ENCODE data around the gene PLCB3. TPM values are rescaled to one million over a fixed set of nuclear protein-coding genes. Genes with fewer than 3 reads are reported as not detected.
"Not testable (repeated sequence)": the region's sequence is repeated elsewhere in the genome, so short reads cannot be mapped to it uniquely, and the experiment has no call there.

The PLCB3 gene
- total RNA-seq, 1 donor from 2014 or later, result 20.8 TPM

DNA sequence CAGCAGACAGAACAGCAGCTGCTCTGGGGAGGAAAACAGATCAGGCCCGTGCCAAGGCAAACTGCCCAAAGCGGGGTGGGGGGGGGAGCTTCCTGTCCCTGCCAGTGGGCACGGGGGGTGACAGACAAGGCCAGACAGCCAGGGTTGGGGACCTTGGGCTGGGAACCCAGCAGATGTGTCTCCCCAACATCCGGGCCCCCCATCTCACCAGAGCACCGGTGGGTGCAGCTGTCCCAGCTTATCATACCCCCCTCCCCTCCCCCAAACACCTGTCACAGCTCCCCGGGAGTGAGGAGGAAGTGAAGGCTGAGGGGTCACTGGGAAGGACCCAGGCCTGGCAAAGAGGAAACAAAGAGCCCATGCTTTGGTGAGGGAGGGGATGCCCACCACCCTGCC, 5.9 kb upstream of the PLCB3 start:
- H3K36me3 ChIP-seq (ENCODE audit: control insufficient read depth, insufficient read depth, low read length), result peaks cover 11% of the 10 kb centered on the region
- no peak for DNase-seq (ENCODE audit: low read depth)
- peak overlapping the region; percentile 99 for H3K4me3 ChIP-seq (ENCODE audit: low read depth, low read length)
- TF ChIP-seq, protein P1, sequence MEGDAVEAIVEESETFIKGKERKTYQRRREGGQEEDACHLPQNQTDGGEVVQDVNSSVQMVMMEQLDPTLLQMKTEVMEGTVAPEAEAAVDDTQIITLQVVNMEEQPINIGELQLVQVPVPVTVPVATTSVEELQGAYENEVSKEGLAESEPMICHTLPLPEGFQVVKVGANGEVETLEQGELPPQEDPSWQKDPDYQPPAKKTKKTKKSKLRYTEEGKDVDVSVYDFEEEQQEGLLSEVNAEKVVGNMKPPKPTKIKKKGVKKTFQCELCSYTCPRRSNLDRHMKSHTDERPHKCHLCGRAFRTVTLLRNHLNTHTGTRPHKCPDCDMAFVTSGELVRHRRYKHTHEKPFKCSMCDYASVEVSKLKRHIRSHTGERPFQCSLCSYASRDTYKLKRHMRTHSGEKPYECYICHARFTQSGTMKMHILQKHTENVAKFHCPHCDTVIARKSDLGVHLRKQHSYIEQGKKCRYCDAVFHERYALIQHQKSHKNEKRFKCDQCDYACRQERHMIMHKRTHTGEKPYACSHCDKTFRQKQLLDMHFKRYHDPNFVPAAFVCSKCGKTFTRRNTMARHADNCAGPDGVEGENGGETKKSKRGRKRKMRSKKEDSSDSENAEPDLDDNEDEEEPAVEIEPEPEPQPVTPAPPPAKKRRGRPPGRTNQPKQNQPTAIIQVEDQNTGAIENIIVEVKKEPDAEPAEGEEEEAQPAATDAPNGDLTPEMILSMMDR (IDR thresholded peaks at IDR 0.05; ENCODE audit: insufficient read depth, low read length, severe bottlenecking), result no peak
- H3K27me3 ChIP-seq (ENCODE audit: control insufficient read depth, insufficient read depth, low read length), result no peaks in the 10 kb centered on the region
- no peak for FAIRE-seq

- no peaks in the 10 kb centered on the region for H3K27me3 ChIP-seq (ENCODE audit: control insufficient read depth, insufficient read depth, low read length)
- DNase-seq (ENCODE audit: low read depth) (peak; percentile 93), FAIRE-seq (no peak)
- peaks cover 11% of the 10 kb centered on the region for H3K36me3 ChIP-seq (ENCODE audit: control insufficient read depth, insufficient read depth, low read length)
- H3K4me3 ChIP-seq (ENCODE audit: low read depth, low read length), result peak overlapping the region; percentile 99
- TF ChIP-seq, protein P1 (IDR thresholded peaks at IDR 0.05; ENCODE audit: insufficient read depth, low read length, severe bottlenecking), result no peak
These were observed 5.3 kb upstream of the PLCB3 start for GRCh38 chr11:64245797-64246620.

- DNase-seq (ENCODE audit: low read depth); FAIRE-seq; H3K27me3 ChIP-seq (ENCODE audit: control insufficient read depth, insufficient read depth, low read length): not testable (repeated sequence)
- peak overlapping the region; percentile 99 for H3K4me3 ChIP-seq (ENCODE audit: low read depth, low read length)
- H3K36me3 ChIP-seq (ENCODE audit: control insufficient read depth, insufficient read depth, low read length), result peaks cover 11% of the 10 kb centered on the region
These were observed 4.8 kb upstream of the PLCB3 start for GRCh38 chr11:64246621-64246870.

DNA sequence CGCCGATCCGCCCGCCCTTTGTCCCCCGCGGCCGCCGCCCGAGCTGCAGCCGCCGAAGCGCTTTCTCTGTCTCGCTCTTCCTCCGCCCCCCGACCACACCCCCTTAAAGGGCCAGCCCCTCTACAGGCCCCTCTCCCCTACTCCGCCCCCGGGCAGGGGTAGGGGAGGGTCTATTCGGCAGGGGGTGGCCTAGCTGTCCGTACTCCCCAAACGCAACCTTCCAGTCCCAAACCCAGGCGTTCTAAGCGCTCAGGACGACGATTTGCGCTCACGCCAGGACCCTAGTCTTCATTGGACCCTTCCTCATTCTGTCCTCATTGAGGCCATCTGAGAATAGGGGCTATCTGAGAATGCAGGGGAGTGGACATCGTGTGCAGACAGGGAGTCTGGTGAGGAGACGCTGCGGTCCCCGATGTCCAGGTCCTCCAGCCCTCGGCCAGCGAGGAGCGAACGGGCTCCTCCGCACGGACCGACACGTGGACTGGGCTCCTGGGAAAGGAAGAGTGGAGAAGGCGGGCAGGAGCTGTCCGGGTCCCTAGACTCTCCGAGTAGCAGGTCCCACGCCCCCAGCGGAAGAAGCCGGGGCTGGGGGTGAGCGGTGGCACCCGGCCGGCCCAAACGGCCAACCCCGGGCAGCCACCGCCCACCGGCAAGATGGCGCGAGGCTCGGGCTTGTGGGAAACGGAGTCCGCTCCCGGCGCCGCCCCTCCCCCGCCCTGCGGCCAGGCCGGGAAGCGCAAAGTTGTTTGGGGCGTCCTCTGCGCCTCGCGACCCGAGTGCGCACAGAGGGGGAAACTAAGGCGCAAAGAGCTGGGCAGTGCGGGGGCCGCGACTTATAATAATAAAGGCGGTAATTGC, 4.2 kb upstream of the PLCB3 start, which contains the start of gene PPP1R14B:
PPP1R14B (minus strand) TSS at position 73 of the 858 bp plus-strand sequence. CDS start 270 bp downstream, outside the sequence.
- FAIRE-seq, result no peak
- Histone ChIP-seq H3K4me3 (ENCODE audit: low read depth, low read length) (peak within 1 kb of the TSS; percentile 99), H3K27me3 (ENCODE audit: control insufficient read depth, insufficient read depth, low read length) (no peaks in the 10 kb centered on the region), H3K36me3 (ENCODE audit: control insufficient read depth, insufficient read depth, low read length) (peaks cover 11% of the 10 kb centered on the region)
- TF ChIP-seq, protein P1 (IDR thresholded peaks at IDR 0.05; ENCODE audit: insufficient read depth, low read length, severe bottlenecking), result peak; percentile 21
- peak; percentile 69 for DNase-seq (ENCODE audit: low read depth)

DNA sequence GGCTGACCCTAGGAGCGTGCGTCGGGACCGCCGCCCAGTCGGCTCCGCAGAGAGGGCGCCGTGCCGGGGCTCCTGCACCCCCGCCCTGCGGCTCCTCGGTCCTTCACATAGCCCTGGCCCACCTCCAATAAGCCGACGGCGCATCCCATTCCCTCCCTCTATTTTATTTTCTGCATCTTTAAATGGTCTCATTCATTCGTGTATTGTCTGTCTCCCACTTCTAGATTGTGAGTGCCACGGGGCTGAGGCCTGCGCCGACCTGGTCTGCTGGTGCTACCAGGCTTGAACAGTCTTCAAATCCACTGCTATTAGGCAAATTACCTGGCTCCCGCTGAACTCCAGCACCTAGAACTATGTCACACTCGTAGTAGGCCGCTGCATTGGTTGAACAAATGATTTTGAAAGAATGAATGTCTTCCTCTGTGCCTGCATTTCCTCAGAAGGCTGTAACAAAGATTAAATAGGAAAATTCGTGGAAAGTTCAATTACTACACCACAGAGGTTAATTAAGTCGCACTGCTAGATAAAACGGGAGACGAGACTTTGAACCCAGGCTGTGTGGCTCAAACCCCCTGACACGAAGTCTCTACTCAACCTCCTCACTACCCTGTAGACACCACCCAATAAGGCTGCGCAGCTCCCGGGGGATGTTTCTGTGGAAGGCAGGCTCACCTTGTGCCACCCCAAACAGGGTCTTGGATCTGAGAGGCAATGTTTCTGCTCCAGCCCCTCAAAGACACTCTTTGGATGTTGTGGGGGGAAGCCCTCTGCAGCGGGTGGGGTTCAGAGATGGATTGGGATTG, 3.4 kb upstream of the PLCB3 start:
- Histone ChIP-seq H3K36me3 (ENCODE audit: control insufficient read depth, insufficient read depth, low read length) (peaks cover 11% of the 10 kb centered on the region), H3K4me3 (ENCODE audit: low read depth, low read length) (peak overlapping the region; percentile 50), H3K27me3 (ENCODE audit: control insufficient read depth, insufficient read depth, low read length) (no peaks in the 10 kb centered on the region)
- DNase-seq (ENCODE audit: low read depth), result no peak
- FAIRE-seq, result no peak
- TF ChIP-seq, protein P1 (IDR thresholded peaks at IDR 0.05; ENCODE audit: insufficient read depth, low read length, severe bottlenecking), result no peak

Data from bronchial epithelial cell (primary cell).